GM11168 (cell line): ENCODE data around the gene THRSP.
"Not testable (repeated sequence)": the region's sequence is repeated elsewhere in the genome, so short reads cannot be mapped to it uniquely, and the experiment has no call there.

Experiments
- in situ Hi-C: fragments of 300-500 bp; cut with MboI; formaldehyde crosslinking; loops from one replicate; pipeline ENCODE4 v1.12.0; 2022; ENCODE audit warnings: low sequenced_read_pairs; ENCODE audit not compliant: unreplicated experiment

The THRSP gene

DNA sequence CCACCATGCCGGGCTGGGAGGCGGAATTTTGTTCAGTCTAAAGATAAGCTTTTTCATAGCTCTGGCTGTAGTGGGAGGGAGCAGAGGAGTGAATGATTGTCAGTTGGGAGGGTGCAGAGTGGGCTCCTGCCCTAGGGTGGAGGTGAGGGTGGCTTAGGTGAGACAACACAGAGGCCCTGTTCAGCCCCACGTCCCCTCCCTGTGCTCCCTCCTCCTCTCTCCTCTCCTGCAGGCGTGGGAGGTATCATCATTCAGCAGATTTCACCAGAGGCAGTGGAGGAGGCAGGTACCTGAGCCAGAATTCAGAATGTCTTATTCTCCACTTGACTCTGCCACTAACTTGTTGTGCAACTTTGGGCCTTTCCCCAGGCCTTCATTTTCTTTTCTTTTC, 1.7 kb upstream of the THRSP start:
- in situ Hi-C loops: no loop called here

GRCh38 chr11:78062671-78063070, 990 bp upstream of the THRSP start:
- in situ Hi-C loops: no loop called here

- in situ Hi-C loops: no loop called here
Measured at GRCh38 chr11:78065203-78065602, 1.5 kb downstream of the THRSP start.

DNA sequence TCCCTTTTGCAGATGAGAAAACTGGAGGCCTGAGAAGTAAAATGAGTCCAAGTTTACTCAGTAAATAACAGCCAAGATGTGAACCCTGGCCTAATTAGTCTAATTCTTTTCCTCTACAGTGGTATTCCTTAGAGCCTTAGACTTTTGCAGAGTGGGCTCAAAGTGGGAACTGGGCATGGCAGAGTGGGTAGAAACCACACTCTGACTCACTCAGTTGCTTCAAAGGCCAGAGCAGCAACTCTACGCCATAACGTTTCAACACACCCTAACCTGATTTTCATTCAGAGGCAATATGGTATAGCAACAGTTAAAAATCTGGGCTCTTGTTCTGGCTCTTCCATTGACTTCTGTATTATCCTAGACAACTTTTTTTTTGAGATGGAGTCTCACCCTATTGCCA, 2.8 kb downstream of the THRSP start:
- in situ Hi-C loops: no loop called here

DNA sequence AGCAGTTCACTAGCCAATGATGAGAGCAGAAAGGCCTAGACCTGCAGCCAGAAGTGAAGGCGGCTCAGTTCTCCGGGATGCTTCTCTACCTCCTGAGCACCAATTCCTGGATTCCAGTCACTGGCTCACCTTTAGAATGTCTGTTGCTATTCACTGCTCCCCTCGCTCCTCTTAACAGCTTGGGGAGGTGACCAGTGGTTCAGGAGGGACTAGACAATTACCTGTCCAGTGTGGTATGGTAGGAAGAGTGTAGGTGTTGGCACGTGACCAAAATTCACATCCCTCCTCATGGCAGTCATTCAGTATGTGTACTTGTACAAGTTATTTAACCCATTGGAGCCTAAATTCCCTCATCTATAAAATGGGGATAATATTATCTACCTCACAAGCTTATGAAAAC, 4.0 kb downstream of the THRSP start:
- in situ Hi-C loops: no loop called here

DNA sequence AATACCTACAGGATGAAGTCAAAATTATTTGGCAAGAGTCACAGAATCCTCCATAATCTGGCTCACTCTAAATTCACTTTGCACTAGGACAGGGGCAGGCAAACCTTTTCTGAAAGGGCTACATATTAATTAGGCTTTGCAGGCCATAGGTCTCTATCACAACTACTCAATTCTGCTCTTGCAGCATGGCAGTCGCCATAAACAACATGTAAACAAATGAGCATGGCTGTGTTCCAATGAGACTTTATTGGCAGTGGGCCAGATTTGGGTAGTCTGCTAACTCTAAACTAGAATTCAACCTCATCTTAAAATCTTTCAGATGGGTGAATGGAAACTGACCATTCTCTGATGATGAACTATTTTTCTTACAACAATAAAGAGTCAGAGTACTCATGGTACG, 5.8 kb downstream of the THRSP start:
- in situ Hi-C loops: no loop called here

DNA sequence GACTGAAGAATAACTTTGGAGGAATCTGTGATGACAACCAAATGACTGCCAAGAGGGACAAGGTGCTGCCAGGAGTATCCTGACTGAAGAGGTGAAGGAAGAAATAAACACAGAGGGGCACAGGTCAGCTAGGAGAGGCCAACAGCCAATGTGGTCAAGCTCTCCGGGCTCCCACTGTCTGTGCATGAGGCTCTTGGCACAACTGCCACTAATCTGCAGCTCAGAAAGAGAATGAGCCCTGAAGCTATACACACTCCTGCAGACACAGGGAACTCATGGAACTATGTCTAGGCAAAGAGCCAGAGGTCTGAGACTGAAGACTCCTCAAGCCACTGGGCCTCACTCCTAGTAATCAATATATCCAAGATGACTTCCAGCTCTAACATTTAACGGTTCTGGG, 7.0 kb downstream of the THRSP start:
- in situ Hi-C loops: no loop called here

GRCh38 chr11:78071717-78072116, 8.1 kb downstream of the THRSP start:
- in situ Hi-C loops: no loop called here

DNA sequence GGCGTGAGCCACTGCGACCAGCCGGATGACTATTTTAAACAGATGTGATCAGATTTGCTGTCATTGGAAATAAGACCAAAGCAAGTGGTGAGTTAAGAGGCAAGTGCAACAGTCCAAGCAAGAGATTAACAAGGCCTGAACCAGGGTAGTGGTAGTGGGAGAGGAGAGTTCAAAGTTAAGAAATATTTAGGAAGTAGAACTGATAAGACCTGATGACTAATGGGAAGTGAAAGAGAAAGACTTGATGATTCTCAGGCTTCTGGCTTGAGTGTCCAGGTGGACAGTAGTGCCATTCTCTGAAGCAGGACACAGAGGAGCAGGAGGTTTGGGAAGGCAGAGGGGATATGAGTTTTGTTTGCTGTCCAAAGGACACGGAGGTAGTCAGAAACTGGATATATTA, 8.8 kb downstream of the THRSP start:
- in situ Hi-C loops: no loop called here

DNA sequence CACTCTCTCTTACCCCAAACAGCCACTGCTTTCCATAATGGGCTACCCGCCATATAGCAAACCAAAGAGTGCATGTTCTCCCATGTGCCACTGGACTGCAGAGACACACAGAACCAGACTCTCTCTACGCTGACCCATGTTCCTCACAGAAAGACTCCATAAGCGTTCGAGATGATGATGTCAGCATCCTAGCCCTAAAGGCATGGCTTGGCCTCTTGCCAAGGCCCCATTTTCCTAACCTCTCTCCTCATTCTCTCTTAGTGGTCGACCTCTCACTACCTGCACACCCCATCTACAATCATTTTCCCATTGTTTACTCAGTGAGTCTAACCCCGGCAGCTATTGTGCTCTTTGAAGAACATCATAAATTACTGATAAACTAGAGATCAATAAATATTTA, 11.1 kb downstream of the THRSP start:
- in situ Hi-C loops: no loop called here

- in situ Hi-C loops: no loop called here
Measured at GRCh38 chr11:78076733-78077403, 13.2 kb downstream of the THRSP start.

GRCh38 chr11:78077592-78077991, 13.9 kb downstream of the THRSP start:
- in situ Hi-C loops: not testable (repeated sequence)

DNA sequence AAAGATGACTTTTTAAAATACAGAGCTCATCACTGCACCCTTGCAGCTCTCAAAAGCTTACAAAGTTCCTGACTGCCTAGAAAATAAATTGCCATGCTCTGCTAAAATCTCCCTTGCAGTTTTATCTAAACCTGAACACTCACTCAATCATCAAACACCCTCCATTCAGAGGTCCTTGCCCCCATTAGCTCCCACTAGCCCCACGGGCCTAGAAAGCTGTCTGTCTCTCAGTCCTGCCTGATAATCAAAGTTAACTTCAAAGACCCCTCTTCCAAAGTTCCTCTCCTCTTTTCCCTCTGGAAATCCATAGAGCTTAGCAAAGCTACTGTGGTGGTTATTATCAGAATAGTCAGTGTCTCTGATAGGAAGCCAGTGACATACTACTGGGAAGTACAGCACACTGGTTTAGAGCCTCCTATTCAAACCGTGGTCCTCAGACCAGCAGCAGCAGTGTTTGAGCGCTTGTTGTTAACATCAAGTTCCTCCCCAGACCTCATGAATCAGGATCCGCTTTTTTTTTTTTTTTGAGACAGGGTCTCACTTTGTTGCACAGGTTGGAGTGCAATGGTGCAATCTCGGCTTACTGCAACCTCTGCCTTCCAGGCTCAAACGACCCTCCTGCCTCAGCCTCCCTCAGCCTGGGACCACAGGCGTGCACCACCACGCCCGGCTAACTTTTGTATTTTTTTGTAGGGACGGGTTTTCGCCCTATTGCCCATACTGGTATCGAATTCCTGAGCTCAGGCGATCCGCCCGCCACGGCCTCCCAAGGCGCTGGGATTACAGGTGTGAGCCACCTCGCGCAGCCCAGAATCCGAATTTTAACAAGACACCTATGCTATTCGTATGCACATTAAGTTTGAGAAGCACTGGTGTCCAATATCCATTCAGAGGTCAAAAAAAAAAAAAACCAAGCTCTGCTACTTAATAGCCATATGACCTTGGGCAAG, 14.8 kb downstream of the THRSP start:
- in situ Hi-C loops: no loop called here

DNA sequence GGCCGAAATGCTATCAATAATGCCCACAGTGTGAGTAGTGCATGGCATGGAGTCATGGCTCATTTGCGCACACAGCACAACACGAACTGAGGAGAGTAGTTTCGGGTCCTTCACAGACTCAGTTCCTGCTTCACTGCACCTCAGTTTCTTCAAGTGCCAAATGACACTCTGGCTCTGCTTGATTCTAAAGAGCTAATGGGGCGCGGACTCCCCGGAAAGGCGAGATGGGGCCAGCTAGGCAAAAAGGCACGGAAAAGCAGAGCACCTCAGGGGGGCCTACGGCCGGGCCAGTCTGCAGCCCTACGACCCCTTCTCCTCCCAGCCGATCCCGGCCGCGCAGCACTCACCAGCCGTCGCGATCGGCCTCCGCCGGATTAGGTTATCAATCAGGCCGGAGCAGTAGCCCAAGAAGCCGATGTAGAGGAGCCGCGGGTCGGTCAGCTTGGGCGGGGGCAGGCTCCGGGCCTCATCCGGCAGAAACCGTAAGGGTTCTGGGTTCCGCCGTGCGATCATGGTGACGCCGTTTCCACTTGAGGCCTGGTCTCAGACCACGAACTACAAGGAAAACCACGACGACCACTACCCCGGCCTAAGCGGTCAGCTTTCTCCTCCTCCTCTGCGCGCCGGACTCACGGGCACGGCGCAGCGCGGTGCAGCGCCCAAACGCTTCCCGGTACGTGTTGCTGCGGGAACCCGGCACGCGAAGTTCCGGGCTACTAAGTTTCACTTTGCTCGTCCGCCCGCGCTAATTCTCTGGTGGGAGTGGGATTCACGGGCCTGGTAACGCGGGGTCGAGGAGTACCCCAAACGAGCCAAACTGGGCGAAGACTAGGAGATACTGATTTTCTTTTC, 15.8 kb downstream of the THRSP start, which contains the start of gene NDUFC2:
Gene NDUFC2, minus strand, starts transcription at position 631 of the 852 bp plus-strand sequence. Its CDS starts 118 bp downstream, at position 513.
- in situ Hi-C loops: no loop called here

- in situ Hi-C loops: no loop called here
Measured at GRCh38 chr11:78080084-78080817, 16.6 kb downstream of the THRSP start.

DNA sequence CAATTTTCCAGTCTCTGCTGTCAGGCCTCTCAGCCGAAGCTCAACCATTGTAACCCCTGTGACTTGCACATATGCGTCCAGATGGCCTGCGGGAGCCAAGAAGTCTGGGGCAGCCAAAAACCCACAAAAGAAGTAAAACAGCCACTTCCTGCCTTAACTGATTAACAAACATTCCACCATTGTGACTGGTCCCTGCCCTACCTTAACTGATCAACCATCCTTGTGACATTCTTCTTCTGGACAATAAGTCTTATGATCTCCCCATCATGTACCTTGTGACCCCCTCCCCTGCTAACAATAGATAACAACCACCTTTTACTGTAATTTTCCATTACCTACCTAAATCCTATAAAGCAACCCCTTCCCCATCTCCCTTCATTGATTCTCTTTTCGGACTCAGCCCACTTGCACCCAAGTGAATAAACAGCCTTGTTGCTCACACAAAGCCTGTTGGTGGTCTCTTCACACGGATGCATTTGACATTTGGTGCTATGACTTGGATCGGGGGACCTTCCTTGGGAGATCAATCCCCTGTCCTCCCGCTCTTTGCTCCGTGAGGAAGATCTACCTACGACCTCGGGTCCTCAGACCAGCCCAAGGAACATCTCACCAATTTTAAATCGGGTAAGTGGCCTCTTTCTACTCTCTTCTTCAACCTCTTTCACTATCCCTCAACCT, 17.3 kb downstream of the THRSP start:
- in situ Hi-C loops: no loop called here

DNA sequence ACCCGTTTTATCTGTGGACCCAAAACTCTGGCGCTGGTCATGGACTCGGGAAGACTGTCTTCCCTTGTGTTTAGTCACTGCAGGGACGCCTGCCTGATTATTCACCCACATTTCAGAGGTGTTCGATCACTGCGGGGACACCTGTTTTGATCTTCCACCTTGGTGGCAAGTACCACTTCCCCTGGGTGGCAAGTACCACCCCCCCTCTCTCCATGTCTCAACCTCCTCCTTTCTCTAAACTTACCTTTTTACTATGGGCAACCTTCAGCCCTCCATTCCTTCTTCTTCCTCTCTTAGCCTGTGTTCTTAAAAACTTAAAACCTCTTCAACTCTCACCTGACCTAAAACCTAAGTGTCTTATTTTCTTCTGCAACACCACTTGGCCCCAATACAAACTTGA, 17.9 kb downstream of the THRSP start:
- in situ Hi-C loops: no loop called here

DNA sequence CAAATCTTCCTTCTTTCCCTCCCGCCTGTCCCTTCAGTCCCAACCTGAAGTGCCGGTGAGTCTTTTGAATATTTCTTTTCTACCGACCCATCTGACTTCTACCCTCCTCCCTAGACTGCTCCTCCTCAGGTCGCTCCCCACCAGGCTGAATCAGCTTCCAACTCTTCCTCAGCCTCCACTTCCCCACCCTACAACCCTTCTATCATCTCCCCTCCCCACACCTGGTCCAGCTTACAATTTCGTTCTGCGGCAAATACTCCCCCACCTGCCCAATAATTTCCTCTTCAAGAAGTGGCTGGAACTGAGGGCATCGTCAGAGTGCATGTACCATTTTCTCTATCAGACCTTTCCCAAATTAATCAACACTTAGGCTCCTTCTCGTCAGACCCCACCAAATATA, 18.5 kb downstream of the THRSP start:
- in situ Hi-C loops: no loop called here

DNA sequence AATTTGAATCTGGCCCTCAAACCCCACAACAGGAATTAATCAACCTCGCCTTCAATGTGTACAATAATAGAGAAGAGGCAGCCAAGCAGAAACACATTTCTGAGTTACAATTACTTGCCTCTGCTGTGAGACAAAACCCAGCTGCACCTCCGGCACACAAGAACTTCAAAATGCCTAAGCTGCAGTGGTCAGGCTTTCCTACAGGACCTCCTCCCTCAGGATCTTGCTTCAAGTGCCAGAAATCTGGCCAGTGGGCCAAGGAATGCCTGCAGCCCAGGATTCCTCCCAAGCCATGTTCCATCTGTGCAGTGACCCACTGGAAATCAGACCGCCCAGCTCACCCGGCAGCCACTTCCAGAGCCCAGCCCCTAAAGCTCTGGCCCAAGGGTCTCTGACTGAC, 19.4 kb downstream of the THRSP start:
- in situ Hi-C loops: no loop called here
